ENCODE data around the gene TCEAL5. TPM values are rescaled to one million over a fixed set of nuclear protein-coding genes. Genes with fewer than 3 reads are reported as not detected.
"Not testable (repeated sequence)": the region's sequence is repeated elsewhere in the genome, so short reads cannot be mapped to it uniquely, and the experiment has no call there.

The TCEAL5 gene
- total and polyA plus RNA-seq, 2 of the 8 experiments (the other 6 are each of a cell fraction or from before 2014, with no cell fraction given): 0.17 to 6.6 TPM

- H2BK15ac ChIP-seq (ENCODE audit: low read length); H2BK12ac ChIP-seq (ENCODE audit: low read depth, low read length); H3K79me2 ChIP-seq (ENCODE audit: control insufficient read depth in 1 of 2, insufficient read depth in 2 of 2, low read length in 2 of 2); H2AFZ ChIP-seq (ENCODE audit: low read length); H3K18ac ChIP-seq (ENCODE audit: extremely low read depth, low read length); H4K20me1 ChIP-seq (replicated peaks in 1 of 2; ENCODE audit: control insufficient read depth in 1 of 2, insufficient read depth in 2 of 2, low read length in 2 of 2); H3K14ac ChIP-seq (ENCODE audit: insufficient read length); H2BK120ac ChIP-seq (replicated peaks; ENCODE audit: low read depth, low read length); H3K4me2 ChIP-seq (ENCODE audit: insufficient read depth in 1 of 2, low read depth in 2 of 2, low read length in 2 of 2); H3K23me2 ChIP-seq (ENCODE audit: low read depth, low read length); H2BK20ac ChIP-seq (ENCODE audit: low read length); H3K27ac ChIP-seq (ENCODE audit: low read depth, low read length); H3K4me3 ChIP-seq (ENCODE audit: extremely low read depth in 1 of 4, insufficient read depth in 2 of 4, low read depth in 3 of 4, low read length in 4 of 4); H3K79me1 ChIP-seq (ENCODE audit: low read depth, low read length); H4K5ac ChIP-seq (ENCODE audit: insufficient read length, low read depth, low read length); H3K56ac ChIP-seq (replicated peaks; ENCODE audit: insufficient read length, low read depth, low read length); POLR2A ChIA-PET (ENCODE audit: partially characterized antibody); H2AK5ac ChIP-seq (ENCODE audit: low read depth, low read length); H3K9ac ChIP-seq (replicated peaks in 1 of 4; ENCODE audit: extremely low read depth in 1 of 4, low read depth in 3 of 4, low read length in 3 of 4); FAIRE-seq; H3K4me1 ChIP-seq (replicated peaks in 1 of 4; ENCODE audit: control insufficient read depth in 3 of 4, insufficient read depth in 4 of 4, low read length in 3 of 4); CTCF ChIA-PET (ENCODE audit: partially characterized antibody); H3K9me3 ChIP-seq (ENCODE audit: insufficient read depth in 2 of 2, low read depth in 1 of 2, low read length in 1 of 2); H4K8ac ChIP-seq (ENCODE audit: extremely low read depth, insufficient read depth, low read length); H3K23ac ChIP-seq (ENCODE audit: insufficient read length); H2BK5ac ChIP-seq (ENCODE audit: low read depth, low read length); H4K91ac ChIP-seq (replicated peaks; ENCODE audit: insufficient read length, low read length); DNase-seq (ENCODE audit: low read depth in 1 of 2, low spot score in 2 of 2); H3K27me3 ChIP-seq (replicated peaks in 1 of 4; ENCODE audit: control insufficient read depth in 3 of 4, extremely low read depth in 1 of 4, insufficient read depth in 3 of 4, low read length in 3 of 4); H3K4ac ChIP-seq (replicated peaks; ENCODE audit: insufficient read length, low read depth, low read length); H3K36me3 ChIP-seq (ENCODE audit: control insufficient read depth in 2 of 4, insufficient read depth in 4 of 4, low read length in 3 of 4): not testable (repeated sequence)
- WGBS, 2 experiments (ENCODE audit: extremely low coverage in 1 of 2, insufficient coverage in 1 of 2, insufficient read length in 1 of 2, insufficient replicate concordance in 2 of 2, low coverage in 1 of 2, low lambda C conversion rate in 2 of 2, missing lambda C conversion rate in 1 of 2): 91% methylated on average over 4 of the region's 4 CpGs; no CpG with 5 or more reads in 1 of the 2 experiments
These were observed 29.1 kb upstream of the TCEAL5 start for GRCh38 chrX:103305666-103306065.
